LNCaP clone FGC (cell line): ENCODE data around the gene GPD1L.

Source experiments
- DNase-seq: peaks from one replicate; pipeline ENCODE4 v3.0.0-alpha.2; 2011; ENCODE audit warnings: low read depth
- H3K4me3 ChIP-seq: 2 replicates; pipeline ENCODE4 v1.5.1; 2011; ENCODE audit warnings: mild to moderate bottlenecking, low read depth, low read length, control low read depth
- TF ChIP-seq, protein P1 (sequence below): IDR thresholded peaks from 2 replicates; pipeline ENCODE4 v1.5.1; 2012; ENCODE audit warnings: mild to moderate bottlenecking; ENCODE audit not compliant: control insufficient read depth, insufficient read depth; ENCODE audit errors: extremely low read depth

Gene GPD1L

DNA sequence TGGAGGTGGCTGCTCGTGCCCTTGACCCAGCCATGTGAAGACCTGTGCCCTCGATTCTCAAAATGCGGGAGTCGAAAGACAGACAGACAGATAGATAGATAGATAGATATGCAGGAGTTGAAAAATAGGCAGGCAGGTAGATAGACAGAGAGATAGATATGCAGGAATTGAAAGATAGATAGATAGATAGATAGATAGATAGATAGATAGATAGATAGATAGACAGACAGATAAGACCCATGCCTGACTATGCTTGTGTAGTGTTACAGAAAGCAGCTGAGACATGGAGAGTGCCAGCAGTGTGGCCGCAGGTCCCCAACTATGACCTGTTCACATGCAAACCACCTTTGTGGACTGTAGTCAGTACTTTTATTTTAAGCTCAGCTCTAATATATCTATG is 17.2 kb downstream of the GPD1L start:
- DNase-seq: no peak
- H3K4me3 ChIP-seq: no peak overlapping the region
- TF ChIP-seq, protein P1, sequence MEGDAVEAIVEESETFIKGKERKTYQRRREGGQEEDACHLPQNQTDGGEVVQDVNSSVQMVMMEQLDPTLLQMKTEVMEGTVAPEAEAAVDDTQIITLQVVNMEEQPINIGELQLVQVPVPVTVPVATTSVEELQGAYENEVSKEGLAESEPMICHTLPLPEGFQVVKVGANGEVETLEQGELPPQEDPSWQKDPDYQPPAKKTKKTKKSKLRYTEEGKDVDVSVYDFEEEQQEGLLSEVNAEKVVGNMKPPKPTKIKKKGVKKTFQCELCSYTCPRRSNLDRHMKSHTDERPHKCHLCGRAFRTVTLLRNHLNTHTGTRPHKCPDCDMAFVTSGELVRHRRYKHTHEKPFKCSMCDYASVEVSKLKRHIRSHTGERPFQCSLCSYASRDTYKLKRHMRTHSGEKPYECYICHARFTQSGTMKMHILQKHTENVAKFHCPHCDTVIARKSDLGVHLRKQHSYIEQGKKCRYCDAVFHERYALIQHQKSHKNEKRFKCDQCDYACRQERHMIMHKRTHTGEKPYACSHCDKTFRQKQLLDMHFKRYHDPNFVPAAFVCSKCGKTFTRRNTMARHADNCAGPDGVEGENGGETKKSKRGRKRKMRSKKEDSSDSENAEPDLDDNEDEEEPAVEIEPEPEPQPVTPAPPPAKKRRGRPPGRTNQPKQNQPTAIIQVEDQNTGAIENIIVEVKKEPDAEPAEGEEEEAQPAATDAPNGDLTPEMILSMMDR: no peak

DNA sequence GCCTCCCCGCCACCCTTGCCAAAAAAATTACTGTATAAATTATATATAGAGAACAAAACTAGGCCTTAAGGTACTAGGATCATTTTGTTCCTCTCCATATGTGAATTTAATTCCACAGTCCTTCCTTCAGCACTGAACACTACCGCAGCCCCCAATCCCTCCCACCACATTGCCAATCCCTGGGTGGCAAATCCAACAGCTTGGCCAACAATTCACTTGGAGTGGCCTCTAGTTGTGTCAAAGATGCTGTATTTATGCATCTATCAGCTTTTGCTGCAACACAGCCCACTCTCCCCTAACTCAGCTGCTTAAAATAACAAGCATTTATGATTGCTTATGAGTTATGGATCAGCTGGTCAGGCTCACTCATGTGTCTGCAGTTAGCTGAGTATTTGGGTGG is 18.6 kb downstream of the GPD1L start:
- TF ChIP-seq, protein P1: no peak
- no peak overlapping the region for H3K4me3 ChIP-seq

DNA sequence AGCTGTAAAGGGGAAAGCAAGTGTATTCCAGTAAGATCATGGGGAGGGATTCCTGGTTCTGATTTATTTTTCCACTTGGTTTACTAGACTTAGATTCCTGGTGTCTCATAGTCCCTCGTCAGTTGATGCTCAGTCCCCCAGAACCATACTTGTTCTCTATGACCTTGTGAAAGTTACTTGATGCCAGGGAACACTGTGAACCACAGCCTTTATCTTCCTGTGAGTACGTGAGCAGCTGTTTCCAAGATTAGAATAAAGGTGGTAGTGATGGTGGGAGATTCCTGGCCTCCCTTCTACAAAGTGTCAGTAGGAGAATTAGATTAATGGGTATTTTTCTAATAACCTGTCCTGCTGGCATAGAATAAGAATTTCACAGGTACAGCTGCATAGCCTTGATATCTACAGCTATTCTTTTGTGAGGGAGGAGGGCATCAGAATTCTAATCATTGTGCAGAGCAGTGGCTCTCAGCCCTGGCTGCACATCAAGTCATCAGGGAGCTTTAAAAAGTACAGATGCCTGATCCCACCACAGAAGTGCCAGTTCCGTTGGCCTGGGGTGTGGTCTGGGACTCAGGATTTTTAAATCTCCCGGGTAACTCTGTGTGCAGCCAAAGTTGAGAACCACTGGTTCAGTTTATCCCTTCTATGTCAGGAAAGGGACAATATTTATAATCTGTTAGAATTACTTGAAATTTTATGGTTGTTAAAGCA is 20.0 kb downstream of the GPD1L start:
- no peak for DNase-seq
- no peak overlapping the region for H3K4me3 ChIP-seq
- TF ChIP-seq, protein P1: no peak

More for the DNA sequence above, 18.6 kb downstream of the GPD1L start:
- DNase-seq: no peak

DNA sequence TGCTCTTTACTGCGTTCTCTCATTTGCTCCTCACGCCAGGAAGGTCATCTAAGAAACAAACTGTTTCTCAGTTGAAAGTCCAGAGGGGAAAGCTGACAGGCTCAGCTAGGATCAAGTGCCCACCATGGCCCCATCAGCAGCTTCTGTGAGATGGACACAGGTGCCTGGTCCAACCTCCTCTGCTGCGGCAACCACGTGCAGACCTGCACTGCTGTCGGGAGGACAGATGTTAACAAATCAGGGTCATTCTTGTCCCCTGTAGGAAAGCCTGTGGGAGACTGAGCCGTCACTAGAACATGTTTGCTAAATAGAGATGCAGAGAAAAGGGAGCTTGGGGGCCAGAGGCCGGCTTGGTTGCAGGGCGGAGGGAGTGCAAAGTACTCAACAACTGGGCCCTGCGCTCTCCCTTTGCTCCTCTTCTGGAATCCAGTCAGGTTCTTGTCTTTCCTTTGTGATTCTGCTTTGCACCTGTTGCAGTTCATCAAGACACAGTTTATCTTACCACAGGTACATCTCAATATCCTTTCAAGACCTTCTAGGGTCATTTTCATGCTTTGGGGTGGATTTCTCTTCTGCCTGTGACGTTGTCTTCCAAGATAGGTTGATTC is 20.9 kb downstream of the GPD1L start:
- DNase-seq: no peak
- no peak overlapping the region for H3K4me3 ChIP-seq
- TF ChIP-seq, protein P1: no peak

DNA sequence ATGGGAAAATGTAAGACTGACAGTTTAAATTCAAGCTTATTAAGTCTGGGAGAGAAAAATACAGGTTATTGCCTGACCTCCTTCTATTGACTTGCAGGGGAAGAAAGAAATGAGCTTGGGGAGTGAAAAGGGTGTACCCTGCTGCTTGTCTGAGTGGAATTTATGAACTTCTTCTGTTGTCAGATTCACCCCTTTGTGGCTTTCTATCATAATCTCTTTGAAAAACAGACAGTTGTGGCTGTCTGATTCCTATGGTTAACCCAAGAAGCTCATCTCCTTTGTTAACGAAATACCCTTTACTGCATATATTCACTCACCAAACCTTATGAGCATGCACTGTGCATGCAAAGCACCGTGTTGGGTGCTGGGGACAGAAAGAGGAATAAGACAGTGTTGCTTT is 22.5 kb downstream of the GPD1L start:
- TF ChIP-seq, protein P1: no peak
- no peak overlapping the region for H3K4me3 ChIP-seq
- no peak for DNase-seq

DNA sequence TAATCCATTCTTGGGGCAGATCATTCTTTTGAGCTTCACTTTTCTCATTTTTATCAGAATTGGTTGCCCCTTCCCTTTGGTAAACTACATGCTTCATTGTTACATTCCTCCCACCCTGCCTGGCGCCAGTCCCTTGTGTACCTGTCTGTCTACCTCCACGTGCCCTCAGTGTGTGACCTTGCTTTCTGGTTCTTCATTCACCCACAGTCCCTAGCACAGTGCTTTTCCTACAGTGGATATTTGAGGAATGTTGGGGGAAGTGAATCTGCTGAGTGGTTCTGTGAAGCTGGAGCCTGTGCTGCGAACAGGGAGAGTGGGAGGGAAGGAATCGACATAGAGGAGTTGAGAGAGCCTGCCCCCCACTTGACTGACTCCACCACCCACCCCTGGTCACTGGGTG is 23.4 kb downstream of the GPD1L start:
- DNase-seq: no peak
- no peak overlapping the region for H3K4me3 ChIP-seq
- TF ChIP-seq, protein P1: no peak
